Left ventricle myocardium inferior (tissue), 1 donor: Measurements from ENCODE around the gene NPPB. TPM values are rescaled to one million over a fixed set of nuclear protein-coding genes. Genes with fewer than 3 reads are reported as not detected.

Experiments
- DNase-seq: peaks from one replicate; pipeline ENCODE4 v3.0.0-alpha.2; 2020
- H3K27ac ChIP-seq: fragments of 200-600 bp; replicated peaks from 2 replicates; pipeline ENCODE4 v1.8.0; 2021
- H3K27me3 ChIP-seq: fragments of 200-600 bp; 2 replicates; pipeline ENCODE4 v1.8.0; 2021; ENCODE audit warnings: low read depth
- H3K36me3 ChIP-seq: fragments of 200-600 bp; 2 replicates; pipeline ENCODE4 v1.8.0; 2021
- H3K4me1 ChIP-seq: fragments of 200-600 bp; 2 replicates; pipeline ENCODE4 v1.8.0; 2021
- H3K4me3 ChIP-seq: fragments of 200-600 bp; 2 replicates; pipeline ENCODE4 v1.8.0; 2021; ENCODE audit warnings: mild to moderate bottlenecking, moderate library complexity
- H3K9me3 ChIP-seq: fragments of 200-600 bp; replicated peaks from 2 replicates; pipeline ENCODE4 v1.8.0; 2021
- intact Hi-C: fragments of 100-400 bp; cut with micrococcal nuclease; formaldehyde crosslinking; loops from one replicate; pipeline ENCODE4 v1.11.0; 2022
- total RNA-seq: library from RNA; stranded (reverse); fragmentation: NEBNext Ultra II Directional; extraction: Animal tissue kit (Norgen Biotek cat#: 25700); gene quantifications from one replicate; pipeline ENCODE4 v1.2.1, GENCODE V29; 2021
- TF ChIP-seq, protein P1 (sequence below): fragments of 200-600 bp; IDR thresholded peaks from 2 replicates; pipeline ENCODE4 v1.8.0; 2021; ENCODE audit warnings: antibody characterized with exemption, mild to moderate bottlenecking, borderline replicate concordance
- donor health status: DM: no; HTN: yes; CAD: no; lungs with severe emphysema.

NPPB gene
- total RNA-seq, 1 donor from 2014 or later, result 119 TPM

DNA sequence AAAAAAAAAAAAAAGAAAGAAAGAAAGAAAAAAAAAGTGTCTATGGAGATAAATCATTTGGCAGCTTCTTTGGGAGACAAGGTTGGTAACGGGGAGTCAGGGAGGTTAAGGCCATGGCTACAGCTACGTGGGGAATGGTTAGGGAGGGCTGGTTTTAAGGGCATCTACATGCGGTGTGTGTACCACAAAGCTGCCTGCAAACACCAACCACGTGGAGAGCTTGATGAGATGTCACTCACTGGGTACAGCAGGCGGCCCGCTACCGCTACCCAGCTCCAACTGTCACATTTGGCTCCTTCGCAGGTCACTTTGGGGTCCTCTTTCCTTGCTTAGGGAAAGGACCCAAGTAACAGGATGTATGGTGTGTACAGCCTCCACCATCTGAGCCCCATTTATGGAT is 4.2 kb downstream of the NPPB start:
- H3K27me3 ChIP-seq, result peaks cover 51% of the 10 kb centered on the region
- no peak overlapping the region for H3K27ac ChIP-seq
- peaks cover 6% of the 10 kb centered on the region for H3K4me1 ChIP-seq
- H3K9me3 ChIP-seq, result no peaks in the 10 kb centered on the region
- TF ChIP-seq, protein P1, sequence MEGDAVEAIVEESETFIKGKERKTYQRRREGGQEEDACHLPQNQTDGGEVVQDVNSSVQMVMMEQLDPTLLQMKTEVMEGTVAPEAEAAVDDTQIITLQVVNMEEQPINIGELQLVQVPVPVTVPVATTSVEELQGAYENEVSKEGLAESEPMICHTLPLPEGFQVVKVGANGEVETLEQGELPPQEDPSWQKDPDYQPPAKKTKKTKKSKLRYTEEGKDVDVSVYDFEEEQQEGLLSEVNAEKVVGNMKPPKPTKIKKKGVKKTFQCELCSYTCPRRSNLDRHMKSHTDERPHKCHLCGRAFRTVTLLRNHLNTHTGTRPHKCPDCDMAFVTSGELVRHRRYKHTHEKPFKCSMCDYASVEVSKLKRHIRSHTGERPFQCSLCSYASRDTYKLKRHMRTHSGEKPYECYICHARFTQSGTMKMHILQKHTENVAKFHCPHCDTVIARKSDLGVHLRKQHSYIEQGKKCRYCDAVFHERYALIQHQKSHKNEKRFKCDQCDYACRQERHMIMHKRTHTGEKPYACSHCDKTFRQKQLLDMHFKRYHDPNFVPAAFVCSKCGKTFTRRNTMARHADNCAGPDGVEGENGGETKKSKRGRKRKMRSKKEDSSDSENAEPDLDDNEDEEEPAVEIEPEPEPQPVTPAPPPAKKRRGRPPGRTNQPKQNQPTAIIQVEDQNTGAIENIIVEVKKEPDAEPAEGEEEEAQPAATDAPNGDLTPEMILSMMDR, result no peak
- DNase-seq, result no peak
- H3K4me3 ChIP-seq, result no peak overlapping the region
- intact Hi-C loops, result no loop called here
- no peaks in the 10 kb centered on the region for H3K36me3 ChIP-seq

DNA sequence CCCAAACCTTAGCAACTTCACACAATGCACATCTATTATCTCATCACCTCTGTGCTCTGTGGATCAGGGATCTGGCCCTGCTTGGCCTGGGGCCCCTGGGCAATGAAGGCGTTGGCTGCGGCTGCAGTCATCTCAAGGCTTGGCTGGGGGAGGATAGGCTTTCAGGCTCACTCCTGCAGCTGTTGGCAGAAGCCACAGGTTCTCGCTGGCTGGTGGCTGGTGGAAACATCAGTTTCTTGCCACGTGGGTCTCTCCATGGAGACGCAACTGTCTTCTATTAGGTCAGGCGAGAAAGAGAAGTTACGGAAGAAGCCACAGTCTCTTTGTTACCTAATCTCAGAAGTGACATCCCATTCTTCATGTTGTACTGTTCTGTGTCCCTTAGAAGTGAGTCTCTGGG is 7.6 kb downstream of the NPPB start:
- H3K4me3 ChIP-seq, result no peak overlapping the region
- H3K36me3 ChIP-seq, result no peaks in the 10 kb centered on the region
- H3K27ac ChIP-seq, result no peak overlapping the region
- DNase-seq, result no peak
- intact Hi-C loops, result no loop called here
- TF ChIP-seq, protein P1, result no peak
- H3K27me3 ChIP-seq, result peaks cover 23% of the 10 kb centered on the region
- peaks cover 7% of the 10 kb centered on the region for H3K4me1 ChIP-seq
- no peaks in the 10 kb centered on the region for H3K9me3 ChIP-seq

DNA sequence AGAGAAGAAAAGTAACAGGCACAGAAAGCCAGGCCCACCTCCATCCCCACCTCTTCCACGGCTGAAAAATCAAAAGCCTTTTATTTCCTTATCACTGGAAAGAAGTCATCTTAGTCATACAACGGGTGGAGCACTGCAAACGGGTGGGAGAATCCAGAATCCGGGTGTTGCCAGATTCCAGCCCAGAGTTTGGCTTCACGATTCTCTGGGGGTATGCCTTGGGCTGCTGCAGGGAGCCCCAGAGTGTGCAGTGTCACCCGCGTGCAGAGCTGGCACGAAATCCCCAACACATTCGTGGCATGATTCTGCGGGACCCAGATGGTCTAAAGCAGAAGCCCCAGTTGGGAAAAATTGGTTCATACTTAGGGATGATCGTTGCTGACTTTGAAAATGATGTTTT is 8.6 kb downstream of the NPPB start:
- DNase-seq, result no peak
- Histone ChIP-seq H3K4me3 (no peak overlapping the region), H3K9me3 (no peaks in the 10 kb centered on the region), H3K4me1 (peaks cover 7% of the 10 kb centered on the region), H3K27ac (no peak overlapping the region), H3K27me3 (peaks cover 13% of the 10 kb centered on the region), H3K36me3 (no peaks in the 10 kb centered on the region)
- intact Hi-C loops, result no loop called here
- TF ChIP-seq, protein P1, result no peak

DNA sequence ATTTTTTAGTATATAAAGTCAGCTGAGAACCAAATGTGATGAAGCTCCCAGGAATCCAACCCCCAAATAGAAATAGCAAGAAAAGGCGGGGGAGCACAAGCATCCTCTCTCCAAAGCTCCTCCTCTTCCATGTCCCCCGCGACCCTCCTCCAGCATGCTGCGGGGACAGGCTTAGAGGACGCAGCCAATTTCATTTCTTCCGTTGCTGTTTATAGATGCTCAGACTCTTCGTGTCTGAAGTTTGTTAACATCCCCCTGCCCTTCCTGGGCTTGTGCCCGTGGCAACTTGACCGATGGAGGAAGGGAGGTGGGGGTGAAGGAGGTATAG is 10.4 kb downstream of the NPPB start:
- H3K27me3 ChIP-seq, result peaks cover 6% of the 10 kb centered on the region
- no peaks in the 10 kb centered on the region for H3K9me3 ChIP-seq
- H3K4me3 ChIP-seq, result no peak overlapping the region
- intact Hi-C loops, result no loop called here
- H3K27ac ChIP-seq, result no peak overlapping the region
- TF ChIP-seq, protein P1, result no peak
- peaks cover 7% of the 10 kb centered on the region for H3K4me1 ChIP-seq
- DNase-seq, result no peak
- peaks cover 12% of the 10 kb centered on the region for H3K36me3 ChIP-seq

DNA sequence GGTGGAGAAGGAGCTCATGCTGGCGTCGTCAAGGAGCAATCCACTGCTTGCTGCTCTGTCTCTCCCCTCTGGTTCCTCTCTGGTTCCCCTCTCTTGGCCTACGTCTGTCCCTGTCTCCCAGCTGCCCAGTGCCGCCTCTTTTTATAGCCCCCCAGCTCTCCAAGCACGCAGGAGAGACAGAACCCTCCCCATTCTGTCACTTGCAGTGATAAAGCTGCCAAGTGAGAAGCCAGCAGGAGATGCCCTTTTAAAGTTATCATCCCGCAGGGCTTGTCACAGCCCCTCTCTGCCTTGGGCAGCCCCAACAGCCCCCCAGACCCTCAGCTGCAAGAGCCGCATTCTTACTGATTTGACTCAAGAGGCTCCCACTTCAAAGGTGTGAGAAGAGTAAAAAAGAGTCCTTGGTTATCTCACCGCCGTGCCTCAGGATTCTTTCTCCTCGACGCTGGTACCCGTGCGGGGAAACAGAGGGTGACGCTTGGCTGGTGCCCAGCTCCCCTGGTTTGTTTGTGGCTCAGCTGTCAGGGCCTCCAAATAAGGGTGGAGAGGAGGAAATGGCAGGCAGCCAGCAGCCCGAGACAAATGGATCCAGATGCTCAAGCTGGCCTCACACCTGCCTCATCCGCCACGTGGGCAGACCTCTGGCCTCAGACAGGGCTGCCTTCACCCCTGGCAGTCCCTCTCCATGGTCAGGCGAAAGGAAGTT is 10.9 kb downstream of the NPPB start, which contains the start of gene NPPA:
NPPA (minus strand) TSS at position 117 of the 706 bp plus-strand sequence; CDS start at position 18, 99 bp downstream.
- intact Hi-C loops, result no loop called here
- TF ChIP-seq, protein P1, result no peak
- no peak within 1 kb of the TSS for H3K27ac ChIP-seq
- H3K36me3 ChIP-seq, result peaks cover 12% of the 10 kb centered on the region
- H3K27me3 ChIP-seq, result peaks cover 6% of the 10 kb centered on the region
- peaks cover 9% of the 10 kb centered on the region for H3K4me1 ChIP-seq
- no peaks in the 10 kb centered on the region for H3K9me3 ChIP-seq
- DNase-seq, result peak; percentile 26
- no peak within 1 kb of the TSS for H3K4me3 ChIP-seq
